ENCODE data around the gene WDR27.

The WDR27 gene

GRCh38 chr6:169425628-169426370 is 276.0 kb downstream of the WDR27 start:
- H3K4me2 ChIP-seq, result no peak overlapping the region
- H3K9me3 ChIP-seq, result peaks cover 44% of the 10 kb centered on the region
- H3K4me1 ChIP-seq, result no peaks in the 10 kb centered on the region
- H4K20me1 ChIP-seq, result no peaks in the 10 kb centered on the region
- no peak overlapping the region for H3K4me3 ChIP-seq
- H3K9ac ChIP-seq, result no peak overlapping the region
- H3K27ac ChIP-seq, result no peak overlapping the region
- TF ChIP-seq Cebpa-rat (IDR thresholded peaks at IDR 0.05), result no peak
- no peaks in the 10 kb centered on the region for H3K27me3 ChIP-seq
- no peaks in the 10 kb centered on the region for H3K36me3 ChIP-seq

GRCh38 chr6:169424821-169425240 is 277.0 kb downstream of the WDR27 start:
- no peaks in the 10 kb centered on the region for H4K20me1 ChIP-seq
- H3K36me3 ChIP-seq, result no peaks in the 10 kb centered on the region
- no peaks in the 10 kb centered on the region for H3K27me3 ChIP-seq
- H3K9me3 ChIP-seq, result peaks cover 42% of the 10 kb centered on the region
- H3K4me3 ChIP-seq, result no peak overlapping the region
- H3K4me2 ChIP-seq, result no peak overlapping the region
- TF ChIP-seq Cebpa-rat (IDR thresholded peaks at IDR 0.05), result no peak
- no peak overlapping the region for H3K27ac ChIP-seq
- no peaks in the 10 kb centered on the region for H3K4me1 ChIP-seq
- no peak overlapping the region for H3K9ac ChIP-seq

- H3K4me1 ChIP-seq, result no peaks in the 10 kb centered on the region
- H3K4me3 ChIP-seq, result no peak overlapping the region
- peaks cover 40% of the 10 kb centered on the region for H3K9me3 ChIP-seq
- no peak overlapping the region for H3K27ac ChIP-seq
- no peak for TF ChIP-seq Cebpa-rat (IDR thresholded peaks at IDR 0.05)
- H3K36me3 ChIP-seq, result no peaks in the 10 kb centered on the region
- H3K9ac ChIP-seq, result no peak overlapping the region
- no peaks in the 10 kb centered on the region for H3K27me3 ChIP-seq
- H3K4me2 ChIP-seq, result no peak overlapping the region
- H4K20me1 ChIP-seq, result no peaks in the 10 kb centered on the region
These were observed 277.6 kb downstream of the WDR27 start for GRCh38 chr6:169424149-169424804.

GRCh38 chr6:169421586-169422264 is 280.1 kb downstream of the WDR27 start:
- no peak overlapping the region for H3K4me3 ChIP-seq
- no peak for TF ChIP-seq Cebpa-rat (IDR thresholded peaks at IDR 0.05)
- no peak overlapping the region for H3K9ac ChIP-seq
- no peaks in the 10 kb centered on the region for H4K20me1 ChIP-seq
- no peaks in the 10 kb centered on the region for H3K27me3 ChIP-seq
- no peak overlapping the region for H3K4me2 ChIP-seq
- H3K4me1 ChIP-seq, result no peaks in the 10 kb centered on the region
- no peaks in the 10 kb centered on the region for H3K36me3 ChIP-seq
- peaks cover 40% of the 10 kb centered on the region for H3K9me3 ChIP-seq
- H3K27ac ChIP-seq, result no peak overlapping the region

GRCh38 chr6:169420912-169421543 is 280.8 kb downstream of the WDR27 start:
- Histone ChIP-seq H3K4me2 (no peak overlapping the region), H3K9ac (no peak overlapping the region), H3K9me3 (peaks cover 40% of the 10 kb centered on the region), H3K4me3 (no peak overlapping the region), H3K27me3 (no peaks in the 10 kb centered on the region), H4K20me1 (no peaks in the 10 kb centered on the region), H3K4me1 (no peaks in the 10 kb centered on the region), H3K36me3 (no peaks in the 10 kb centered on the region), H3K27ac (no peak overlapping the region)
- TF ChIP-seq Cebpa-rat (IDR thresholded peaks at IDR 0.05), result no peak

- H4K20me1 ChIP-seq, result no peaks in the 10 kb centered on the region
These were observed 284.7 kb downstream of the WDR27 start for GRCh38 chr6:169417101-169417500.

GRCh38 chr6:169416249-169416648 is 285.6 kb downstream of the WDR27 start:
- Histone ChIP-seq H3K9ac (no peak overlapping the region), H4K20me1 (no peaks in the 10 kb centered on the region), H3K9me3 (peaks cover 50% of the 10 kb centered on the region), H3K27me3 (no peaks in the 10 kb centered on the region), H3K4me1 (peaks cover 7% of the 10 kb centered on the region), H3K4me3 (no peak overlapping the region), H3K36me3 (no peaks in the 10 kb centered on the region), H3K27ac (no peak overlapping the region), H3K4me2 (no peak overlapping the region)
- TF ChIP-seq Cebpa-rat (IDR thresholded peaks at IDR 0.05), result no peak

More at GRCh38 chr6:169417101-169417500, 284.7 kb downstream of the WDR27 start:
- Histone ChIP-seq H3K27ac (no peak overlapping the region), H3K36me3 (no peaks in the 10 kb centered on the region), H3K27me3 (no peaks in the 10 kb centered on the region), H3K4me1 (no peaks in the 10 kb centered on the region; the same call in 1 of the 2 replicates), H3K4me2 (no peak overlapping the region), H3K9me3 (peaks cover 43% of the 10 kb centered on the region), H3K9ac (no peak overlapping the region), H3K4me3 (no peak overlapping the region)
- TF ChIP-seq Cebpa-rat (IDR thresholded peaks at IDR 0.05), result no peak

- no peaks in the 10 kb centered on the region for H4K20me1 ChIP-seq
- no peaks in the 10 kb centered on the region for H3K36me3 ChIP-seq
- H3K9ac ChIP-seq, result no peak overlapping the region
- H3K9me3 ChIP-seq, result peaks cover 57% of the 10 kb centered on the region
- H3K4me2 ChIP-seq, result no peak overlapping the region
- no peak for TF ChIP-seq Cebpa-rat (IDR thresholded peaks at IDR 0.05)
- H3K4me3 ChIP-seq, result no peak overlapping the region
- no peak overlapping the region for H3K27ac ChIP-seq
- peaks cover 18% of the 10 kb centered on the region for H3K4me1 ChIP-seq
- no peaks in the 10 kb centered on the region for H3K27me3 ChIP-seq
These were observed 286.6 kb downstream of the WDR27 start for GRCh38 chr6:169415179-169415578.

GRCh38 chr6:169411722-169412121 is 290.1 kb downstream of the WDR27 start:
- H3K9ac ChIP-seq, result no peak overlapping the region
- no peak overlapping the region for H3K4me3 ChIP-seq
- H3K4me2 ChIP-seq, result peak overlapping the region; percentile 25; the same call in 1 of the 2 replicates

More at GRCh38 chr6:169411722-169412121, 290.1 kb downstream of the WDR27 start:
- Histone ChIP-seq H4K20me1 (no peaks in the 10 kb centered on the region), H3K9me3 (peaks cover 81% of the 10 kb centered on the region), H3K27me3 (no peaks in the 10 kb centered on the region), H3K27ac (peak overlapping the region; percentile 40; the same call in 1 of the 2 replicates), H3K36me3 (no peaks in the 10 kb centered on the region), H3K4me1 (peaks cover 34% of the 10 kb centered on the region)
- no peak for TF ChIP-seq Cebpa-rat (IDR thresholded peaks at IDR 0.05)

Measured in BLaER1 (cell line).